ENCODE results near the gene RGS9BP.

DNA sequence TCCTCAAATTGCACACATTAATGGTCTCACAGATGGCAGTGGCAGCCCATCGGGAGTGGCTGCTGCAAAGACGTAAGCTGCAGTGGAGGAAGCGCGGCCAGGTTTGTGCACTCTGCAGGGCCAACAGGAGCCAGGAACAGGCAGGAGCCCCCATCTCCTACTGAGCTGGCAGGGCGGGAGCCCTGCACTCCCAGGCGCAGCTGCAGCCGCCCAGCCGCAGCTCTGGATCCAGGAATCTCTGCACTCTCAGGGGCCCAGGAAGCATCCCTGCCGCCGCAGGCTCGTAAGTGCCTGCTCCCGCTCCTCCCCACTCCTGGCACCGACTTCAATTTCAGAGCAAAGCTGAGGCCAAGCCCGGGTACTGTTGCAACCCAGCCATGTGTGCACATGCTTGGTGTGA, 38.2 kb upstream of the RGS9BP start:
- TF ChIP-seq, protein P1, sequence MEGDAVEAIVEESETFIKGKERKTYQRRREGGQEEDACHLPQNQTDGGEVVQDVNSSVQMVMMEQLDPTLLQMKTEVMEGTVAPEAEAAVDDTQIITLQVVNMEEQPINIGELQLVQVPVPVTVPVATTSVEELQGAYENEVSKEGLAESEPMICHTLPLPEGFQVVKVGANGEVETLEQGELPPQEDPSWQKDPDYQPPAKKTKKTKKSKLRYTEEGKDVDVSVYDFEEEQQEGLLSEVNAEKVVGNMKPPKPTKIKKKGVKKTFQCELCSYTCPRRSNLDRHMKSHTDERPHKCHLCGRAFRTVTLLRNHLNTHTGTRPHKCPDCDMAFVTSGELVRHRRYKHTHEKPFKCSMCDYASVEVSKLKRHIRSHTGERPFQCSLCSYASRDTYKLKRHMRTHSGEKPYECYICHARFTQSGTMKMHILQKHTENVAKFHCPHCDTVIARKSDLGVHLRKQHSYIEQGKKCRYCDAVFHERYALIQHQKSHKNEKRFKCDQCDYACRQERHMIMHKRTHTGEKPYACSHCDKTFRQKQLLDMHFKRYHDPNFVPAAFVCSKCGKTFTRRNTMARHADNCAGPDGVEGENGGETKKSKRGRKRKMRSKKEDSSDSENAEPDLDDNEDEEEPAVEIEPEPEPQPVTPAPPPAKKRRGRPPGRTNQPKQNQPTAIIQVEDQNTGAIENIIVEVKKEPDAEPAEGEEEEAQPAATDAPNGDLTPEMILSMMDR (IDR thresholded peaks at IDR 0.05), result no peak
- no peak for TF ChIP-seq POLR2A (IDR thresholded peaks at IDR 0.05)

Data from body of pancreas (tissue), 4 donors.